Calu3 (cell line): ENCODE results near the gene MND1. TPM values are rescaled to one million over a fixed set of nuclear protein-coding genes. Genes with fewer than 3 reads are reported as not detected.

Experiments used
- BruUV-seq: library from RNA; stranded (reverse); fragments of 400-500 nt; replicated peaks from 2 replicates; lab custom pipeline; 2021; lab: Mats Ljungman, UMichigan
- CTCF ChIA-PET: fragments of 300-600 bp; sonication (Branson Sonifier 250); formaldehyde crosslinking; loops from one replicate; lab custom pipeline; 2022; ENCODE audit warnings: antibody characterized with exemption; lab: Charles Lee
- DNase-seq: peaks from one replicate; pipeline ENCODE4 v3.0.0; 2022
- H3K27ac Mint-ChIP-seq: one replicate; pipeline ENCODE4 v1.8.0; 2022; ENCODE audit warnings: mixed read lengths; ENCODE audit not compliant: unreplicated experiment
- H3K27me3 Mint-ChIP-seq: one replicate; pipeline ENCODE4 v1.8.0; 2022; ENCODE audit warnings: mixed read lengths; ENCODE audit not compliant: unreplicated experiment
- H3K36me3 Mint-ChIP-seq: one replicate; pipeline ENCODE4 v1.8.0; 2022; ENCODE audit warnings: mild to moderate bottlenecking, moderate library complexity, mixed read lengths; ENCODE audit not compliant: insufficient read depth, unreplicated experiment
- H3K4me1 Mint-ChIP-seq: one replicate; pipeline ENCODE4 v1.8.0; 2022; ENCODE audit warnings: mild to moderate bottlenecking, low read depth, mixed read lengths; ENCODE audit not compliant: unreplicated experiment
- H3K4me3 Mint-ChIP-seq: one replicate; pipeline ENCODE4 v1.8.0; 2022; ENCODE audit warnings: mild to moderate bottlenecking, low read depth, moderate library complexity, mixed read lengths; ENCODE audit not compliant: unreplicated experiment
- H3K9me3 Mint-ChIP-seq: one replicate; pipeline ENCODE4 v1.8.0; 2022; ENCODE audit warnings: low read depth, mixed read lengths; ENCODE audit not compliant: unreplicated experiment
- intact Hi-C: fragments of 100-400 bp; cut with micrococcal nuclease; formaldehyde crosslinking; loops from one replicate; pipeline ENCODE4 v1.10.0; 2022; ENCODE audit not compliant: unreplicated experiment
- total RNA-seq: library from RNA; stranded (reverse); gene quantifications from 2 replicates; pipeline ENCODE4 v1.2.3, GENCODE V29; 2022
- TF ChIP-seq, protein P1 (sequence below): fragments of 200-600 bp; IDR thresholded peaks from one replicate; pipeline ENCODE4 v1.8.0; 2022; ENCODE audit warnings: antibody characterized with exemption; ENCODE audit not compliant: unreplicated experiment

MND1 gene
- total RNA-seq, 1 experiment from 2014 or later: 12.6 TPM

- H3K27me3 Mint-ChIP-seq: no peaks in the 10 kb centered on the region
- H3K36me3 Mint-ChIP-seq: peaks cover 24% of the 10 kb centered on the region
- BruUV-seq: no TSS peak
- TF ChIP-seq, protein P1, sequence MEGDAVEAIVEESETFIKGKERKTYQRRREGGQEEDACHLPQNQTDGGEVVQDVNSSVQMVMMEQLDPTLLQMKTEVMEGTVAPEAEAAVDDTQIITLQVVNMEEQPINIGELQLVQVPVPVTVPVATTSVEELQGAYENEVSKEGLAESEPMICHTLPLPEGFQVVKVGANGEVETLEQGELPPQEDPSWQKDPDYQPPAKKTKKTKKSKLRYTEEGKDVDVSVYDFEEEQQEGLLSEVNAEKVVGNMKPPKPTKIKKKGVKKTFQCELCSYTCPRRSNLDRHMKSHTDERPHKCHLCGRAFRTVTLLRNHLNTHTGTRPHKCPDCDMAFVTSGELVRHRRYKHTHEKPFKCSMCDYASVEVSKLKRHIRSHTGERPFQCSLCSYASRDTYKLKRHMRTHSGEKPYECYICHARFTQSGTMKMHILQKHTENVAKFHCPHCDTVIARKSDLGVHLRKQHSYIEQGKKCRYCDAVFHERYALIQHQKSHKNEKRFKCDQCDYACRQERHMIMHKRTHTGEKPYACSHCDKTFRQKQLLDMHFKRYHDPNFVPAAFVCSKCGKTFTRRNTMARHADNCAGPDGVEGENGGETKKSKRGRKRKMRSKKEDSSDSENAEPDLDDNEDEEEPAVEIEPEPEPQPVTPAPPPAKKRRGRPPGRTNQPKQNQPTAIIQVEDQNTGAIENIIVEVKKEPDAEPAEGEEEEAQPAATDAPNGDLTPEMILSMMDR: no peak
- CTCF ChIA-PET: interaction anchor here (0.7 kb wide), 2 partner anchors 27 to 1292 kb away, joined by 4 read pairs; no protein-coding TSS in a partner anchor
- no peak overlapping the region for H3K27ac Mint-ChIP-seq
- peaks cover 8% of the 10 kb centered on the region for H3K4me1 Mint-ChIP-seq
- peaks cover 3% of the 10 kb centered on the region for H3K9me3 Mint-ChIP-seq
- no peak overlapping the region for H3K4me3 Mint-ChIP-seq
- DNase-seq: no peak
- intact Hi-C loops: no loop called here
These were observed 47.4 kb upstream of the MND1 start for GRCh38 chr4:153297116-153297515.

DNA sequence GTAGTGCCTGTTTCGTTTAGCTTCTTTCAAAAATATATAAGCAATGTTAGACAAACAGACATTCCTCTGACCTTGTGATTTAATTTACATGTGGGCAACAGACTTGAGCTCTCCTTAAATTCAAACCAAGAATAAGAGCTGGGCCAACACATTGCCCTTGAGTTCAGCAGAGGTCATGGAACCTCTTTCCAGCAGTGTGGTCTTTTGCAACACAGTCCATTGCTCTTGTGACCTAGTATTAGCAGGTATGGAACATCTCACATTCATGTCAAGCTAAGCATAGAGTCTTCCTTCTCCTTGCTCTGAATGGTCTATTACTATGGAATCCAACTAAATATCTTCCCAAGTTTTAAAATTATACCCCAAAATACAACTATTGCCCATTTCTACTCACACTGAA is 33.7 kb upstream of the MND1 start:
- TF ChIP-seq, protein P1: no peak
- no peak overlapping the region for H3K27ac Mint-ChIP-seq
- H3K4me3 Mint-ChIP-seq: no peak overlapping the region
- H3K36me3 Mint-ChIP-seq: peaks cover 8% of the 10 kb centered on the region
- intact Hi-C loops: loop anchor here (10.0 kb wide), 1 partner anchor 466 kb away; no protein-coding TSS in a partner anchor
- H3K27me3 Mint-ChIP-seq: no peaks in the 10 kb centered on the region
- DNase-seq: no peak
- BruUV-seq: no TSS peak
- H3K9me3 Mint-ChIP-seq: no peaks in the 10 kb centered on the region
- H3K4me1 Mint-ChIP-seq: no peaks in the 10 kb centered on the region
- CTCF ChIA-PET: no interaction called here

DNA sequence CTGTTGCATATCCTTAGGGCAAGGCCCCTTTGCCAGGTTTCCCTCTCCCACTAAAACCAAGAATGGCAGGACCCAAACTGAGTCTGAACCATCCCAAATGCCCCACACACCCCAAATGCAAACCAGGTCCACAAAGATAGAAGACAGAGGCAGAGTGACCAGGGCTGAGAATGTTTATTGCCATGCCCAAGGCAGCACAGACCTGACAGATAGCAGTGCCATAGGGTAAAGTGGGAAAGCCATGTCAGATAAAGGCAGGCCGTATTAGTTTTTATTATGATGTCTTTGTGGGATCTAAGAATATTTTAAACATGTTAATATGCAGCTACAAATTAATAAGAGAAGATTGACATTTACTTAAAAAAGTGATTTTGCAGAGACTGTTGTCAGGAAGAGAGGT is 29.6 kb upstream of the MND1 start:
- no peak for DNase-seq
- no peak overlapping the region for H3K4me3 Mint-ChIP-seq
- BruUV-seq: no TSS peak
- no peaks in the 10 kb centered on the region for H3K27me3 Mint-ChIP-seq
- TF ChIP-seq, protein P1: no peak
- no peak overlapping the region for H3K27ac Mint-ChIP-seq
- H3K36me3 Mint-ChIP-seq: peaks cover 23% of the 10 kb centered on the region
- no peaks in the 10 kb centered on the region for H3K4me1 Mint-ChIP-seq
- no peaks in the 10 kb centered on the region for H3K9me3 Mint-ChIP-seq
- CTCF ChIA-PET: no interaction called here
- intact Hi-C loops: loop anchor here (10.0 kb wide), 1 partner anchor 470 kb away; no protein-coding TSS in a partner anchor

GRCh38 chr4:153318696-153319320 is 25.7 kb upstream of the MND1 start:
- DNase-seq: peak; percentile 29
- no peak overlapping the region for H3K4me3 Mint-ChIP-seq
- H3K4me1 Mint-ChIP-seq: no peaks in the 10 kb centered on the region
- no TSS peak for BruUV-seq
- intact Hi-C loops: loop anchor here (1.0 to 10.0 kb wide), 5 partner anchors 86 to 474 kb away; no protein-coding TSS in a partner anchor
- no peaks in the 10 kb centered on the region for H3K27me3 Mint-ChIP-seq
- H3K9me3 Mint-ChIP-seq: no peaks in the 10 kb centered on the region
- CTCF ChIA-PET: no interaction called here
- TF ChIP-seq, protein P1: peak; percentile 25
- peak overlapping the region; percentile 58 for H3K27ac Mint-ChIP-seq
- peaks cover 22% of the 10 kb centered on the region for H3K36me3 Mint-ChIP-seq
